Measurements from ENCODE around the gene SUGCT. TPM values are rescaled to one million over a fixed set of nuclear protein-coding genes. Genes with fewer than 3 reads are reported as not detected.

SUGCT gene
- total RNA-seq, 1 experiment from 2014 or later: 5.4 TPM

DNA sequence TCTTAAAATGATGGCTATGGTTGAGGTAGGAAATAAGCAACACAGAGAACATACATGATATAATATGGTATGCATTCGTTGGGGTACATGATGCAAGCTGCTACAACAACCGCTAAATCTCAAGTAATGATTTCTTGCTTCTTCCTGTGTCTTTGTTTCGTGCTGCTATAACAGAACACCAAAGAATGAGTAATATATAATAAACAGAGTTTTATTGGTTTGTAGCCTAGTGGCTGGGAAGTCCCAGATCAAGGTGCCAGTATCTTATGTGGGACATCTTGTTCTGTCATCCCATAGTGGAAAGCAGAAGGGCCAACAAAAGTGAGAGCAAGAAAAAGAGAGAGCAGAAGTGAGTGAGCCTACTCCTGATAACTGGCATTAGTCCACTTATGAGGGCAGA lies 689.7 kb downstream of the SUGCT start:
- no peak for DNase-seq
- TF ChIP-seq, protein P1, sequence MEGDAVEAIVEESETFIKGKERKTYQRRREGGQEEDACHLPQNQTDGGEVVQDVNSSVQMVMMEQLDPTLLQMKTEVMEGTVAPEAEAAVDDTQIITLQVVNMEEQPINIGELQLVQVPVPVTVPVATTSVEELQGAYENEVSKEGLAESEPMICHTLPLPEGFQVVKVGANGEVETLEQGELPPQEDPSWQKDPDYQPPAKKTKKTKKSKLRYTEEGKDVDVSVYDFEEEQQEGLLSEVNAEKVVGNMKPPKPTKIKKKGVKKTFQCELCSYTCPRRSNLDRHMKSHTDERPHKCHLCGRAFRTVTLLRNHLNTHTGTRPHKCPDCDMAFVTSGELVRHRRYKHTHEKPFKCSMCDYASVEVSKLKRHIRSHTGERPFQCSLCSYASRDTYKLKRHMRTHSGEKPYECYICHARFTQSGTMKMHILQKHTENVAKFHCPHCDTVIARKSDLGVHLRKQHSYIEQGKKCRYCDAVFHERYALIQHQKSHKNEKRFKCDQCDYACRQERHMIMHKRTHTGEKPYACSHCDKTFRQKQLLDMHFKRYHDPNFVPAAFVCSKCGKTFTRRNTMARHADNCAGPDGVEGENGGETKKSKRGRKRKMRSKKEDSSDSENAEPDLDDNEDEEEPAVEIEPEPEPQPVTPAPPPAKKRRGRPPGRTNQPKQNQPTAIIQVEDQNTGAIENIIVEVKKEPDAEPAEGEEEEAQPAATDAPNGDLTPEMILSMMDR (conservative IDR thresholded peaks at IDR 0.05): no peak
- no peaks in the 10 kb centered on the region for H3K9me3 ChIP-seq (ENCODE audit: control insufficient read depth, low read depth, low read length)
- Mint-ChIP-seq H3K4me3 (no peak overlapping the region), H3K4me1 (peaks cover 29 to 30% of the 10 kb centered on the region in 2 experiments), H3K27ac (peak overlapping the region in 1 of 3 experiments; percentile 40; a peak in 1 of 7 replicates), H3K36me3 (ENCODE audit: insufficient read depth in 1 of 3, low read depth in 3 of 3) (no peaks in the 10 kb centered on the region; a peak in 1 of 7 replicates), H3K9me3 (peaks cover 0 to 3% of the 10 kb centered on the region in 2 experiments; a peak in 1 of 5 replicates), H3K27me3 (ENCODE audit: low read depth) (no peaks in the 10 kb centered on the region)
- no peak overlapping the region for H2AK5ac ChIP-seq (ENCODE audit: insufficient read length, low read length)
- no peak overlapping the region for H2BK15ac ChIP-seq (ENCODE audit: low read depth, low read length)
- H3K4me1 ChIP-seq (ENCODE audit: insufficient read depth, low read length): peaks cover 7% of the 10 kb centered on the region
- H3T11ph ChIP-seq (ENCODE audit: low read length): no peak overlapping the region
- H2BK12ac ChIP-seq (ENCODE audit: insufficient read length, low read depth, low read length): no peak overlapping the region
- H3K56ac ChIP-seq (ENCODE audit: insufficient read length, low read depth, low read length): no peak overlapping the region
- no peak overlapping the region for H4K5ac ChIP-seq (ENCODE audit: insufficient read length, low read depth, low read length)
- no peak overlapping the region for H3K18ac ChIP-seq (ENCODE audit: insufficient read length, low read depth, low read length)
- no peak overlapping the region for H3K14ac ChIP-seq (ENCODE audit: insufficient read depth, low read length)
- H3K27me3 ChIP-seq (ENCODE audit: insufficient read depth, low read length): no peaks in the 10 kb centered on the region
- no peaks in the 10 kb centered on the region for H3K23me2 ChIP-seq (ENCODE audit: insufficient read length, low read depth, low read length, poor library complexity, severe bottlenecking)
- H3K79me2 ChIP-seq (ENCODE audit: insufficient read depth, low read length): no peaks in the 10 kb centered on the region
- no peak overlapping the region for H3K27ac ChIP-seq (ENCODE audit: insufficient read length, low read depth, low read length)
- no peak overlapping the region for H3K4ac ChIP-seq (ENCODE audit: low read depth, low read length)
- no peak overlapping the region for H4K8ac ChIP-seq (replicated peaks; ENCODE audit: insufficient read length, low read depth, low read length)
- H2AFZ ChIP-seq (ENCODE audit: low read length): no peak overlapping the region
- H2BK5ac ChIP-seq (ENCODE audit: insufficient read length, low read length): no peak overlapping the region
- no peak overlapping the region for H4K91ac ChIP-seq (ENCODE audit: insufficient read length, low read depth, low read length)
- H2BK20ac ChIP-seq (ENCODE audit: low read depth, low read length, poor library complexity, severe bottlenecking): no peak overlapping the region
- H3K9ac ChIP-seq (ENCODE audit: extremely low read depth, insufficient read length, low read length): no peak overlapping the region
- no peaks in the 10 kb centered on the region for H4K20me1 ChIP-seq (ENCODE audit: control insufficient read depth, insufficient read depth, insufficient read length)
- no peak overlapping the region for H3K4me2 ChIP-seq (ENCODE audit: insufficient read depth, insufficient read length, low read length)
- H3K79me1 ChIP-seq (ENCODE audit: insufficient read depth, low read depth, low read length, poor library complexity, severe bottlenecking): no peaks in the 10 kb centered on the region
- no peak overlapping the region for H3K23ac ChIP-seq (ENCODE audit: insufficient read length, low read depth, low read length)
- no CpG with 5 or more reads among the region's 3 CpGs for WGBS (ENCODE audit: extremely low coverage, insufficient read length, low lambda C conversion rate)
- H2BK120ac ChIP-seq (ENCODE audit: low read depth, low read length, poor library complexity, severe bottlenecking): no peak overlapping the region
